Activated naive CD8-positive, alpha-beta T cell treated with anti-CD3 and anti-CD28 coated beads, Interleukin-2, amount 50 U/mL, for 24 hours (primary cell): ENCODE results near the gene ELF3.
"Not testable (repeated sequence)": the region's sequence is repeated elsewhere in the genome, so short reads cannot be mapped to it uniquely, and the experiment has no call there.

Experiments used
- ATAC-seq: fragments of 150-1000 bp; cut with Tn5 transposase; one replicate; pipeline ENCODE4 v1.10.0; 2021
- DNase-seq: peaks from one replicate; pipeline ENCODE4 v3.0.0; 2021
- H3K27ac Mint-ChIP-seq: one replicate; pipeline ENCODE4 v1.8.0; 2021; ENCODE audit warnings: mild to moderate bottlenecking, mixed read lengths
- H3K27me3 Mint-ChIP-seq: one replicate; pipeline ENCODE4 v1.8.0; 2021; ENCODE audit warnings: mixed read lengths
- H3K36me3 Mint-ChIP-seq: one replicate; pipeline ENCODE4 v1.8.0; 2021; ENCODE audit warnings: low read depth, mixed read lengths
- H3K4me1 Mint-ChIP-seq: one replicate; pipeline ENCODE4 v1.8.0; 2021; ENCODE audit warnings: mixed read lengths
- H3K4me3 Mint-ChIP-seq: one replicate; pipeline ENCODE4 v1.8.0; 2021; ENCODE audit warnings: mild to moderate bottlenecking, moderate library complexity, mixed read lengths
- H3K9me3 Mint-ChIP-seq: one replicate; pipeline ENCODE4 v1.8.0; 2021; ENCODE audit warnings: mixed read lengths

ELF3 gene

GRCh38 chr1:202010180-202011015 lies at the start of gene ELF3:
ELF3 (plus strand) TSS chr1:202010587; CDS start chr1:202011137, 550 bp downstream.
- no peaks in the 10 kb centered on the region for H3K9me3 Mint-ChIP-seq
- H3K4me1 Mint-ChIP-seq = no peaks in the 10 kb centered on the region
- DNase-seq (no peak), ATAC-seq (peak; percentile 41)
- H3K27me3 Mint-ChIP-seq = no peaks in the 10 kb centered on the region
- H3K27ac Mint-ChIP-seq = no peak within 1 kb of the TSS
- H3K4me3 Mint-ChIP-seq = no peak within 1 kb of the TSS
- peaks cover 4% of the 10 kb centered on the region for H3K36me3 Mint-ChIP-seq

DNA sequence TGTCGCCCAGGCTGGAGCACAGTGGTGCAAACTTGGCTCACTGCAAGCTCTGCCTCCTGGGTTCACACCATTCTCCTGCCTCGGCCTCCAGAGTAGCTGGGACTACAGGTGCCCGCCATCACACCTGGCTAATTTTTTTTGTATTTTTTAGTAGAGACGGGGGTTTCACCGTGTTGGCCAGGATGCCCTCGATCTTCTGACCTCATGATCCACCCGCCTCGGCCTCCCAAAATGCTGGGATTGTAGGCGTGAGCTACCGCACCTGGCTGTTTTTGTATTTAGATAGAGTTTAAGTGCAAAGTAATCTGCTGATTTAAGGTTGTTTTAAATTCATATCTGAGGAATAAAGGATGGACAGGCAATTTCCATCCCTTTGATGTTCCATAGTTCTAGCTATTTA lies 48.0 kb upstream of the ELF3 start:
- not testable (repeated sequence) for H3K27ac Mint-ChIP-seq, ATAC-seq, H3K4me3 Mint-ChIP-seq, H3K27me3 Mint-ChIP-seq, DNase-seq, H3K9me3 Mint-ChIP-seq
- Mint-ChIP-seq H3K4me1 (peaks cover 11% of the 10 kb centered on the region), H3K36me3 (peaks cover 55% of the 10 kb centered on the region)

DNA sequence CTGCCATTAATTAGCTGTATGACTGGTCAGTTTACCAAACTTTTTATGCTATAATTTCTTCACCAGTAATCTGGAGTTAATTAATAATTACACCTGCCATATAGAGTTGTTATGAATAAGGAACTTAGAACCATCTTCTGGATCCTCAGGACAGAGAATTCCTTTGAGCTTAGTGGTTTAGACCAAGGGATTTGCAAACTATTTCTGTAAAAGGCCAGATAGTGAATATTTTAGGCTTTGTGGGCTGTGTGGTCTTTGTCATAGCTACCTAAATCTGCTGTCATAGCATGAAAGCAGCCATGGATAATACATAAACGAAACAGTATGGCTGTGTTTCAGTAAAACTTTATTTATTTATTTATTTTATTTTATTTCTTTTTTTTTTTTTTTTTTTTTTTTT lies 46.1 kb upstream of the ELF3 start:
- H3K9me3 Mint-ChIP-seq = no peaks in the 10 kb centered on the region
- peaks cover 7% of the 10 kb centered on the region for H3K4me1 Mint-ChIP-seq
- H3K27ac Mint-ChIP-seq = no peak overlapping the region
- H3K4me3 Mint-ChIP-seq = no peak overlapping the region
- no peaks in the 10 kb centered on the region for H3K27me3 Mint-ChIP-seq
- ATAC-seq (no peak), DNase-seq (no peak)
- H3K36me3 Mint-ChIP-seq = peaks cover 54% of the 10 kb centered on the region

GRCh38 chr1:201966171-201966570 lies 44.2 kb upstream of the ELF3 start:
- H3K27ac Mint-ChIP-seq = no peak overlapping the region
- no peak overlapping the region for H3K4me3 Mint-ChIP-seq
- peaks cover 7% of the 10 kb centered on the region for H3K4me1 Mint-ChIP-seq
- H3K27me3 Mint-ChIP-seq = no peaks in the 10 kb centered on the region
- H3K9me3 Mint-ChIP-seq = no peaks in the 10 kb centered on the region
- DNase-seq (no peak), ATAC-seq (no peak)
- H3K36me3 Mint-ChIP-seq = peaks cover 52% of the 10 kb centered on the region

DNA sequence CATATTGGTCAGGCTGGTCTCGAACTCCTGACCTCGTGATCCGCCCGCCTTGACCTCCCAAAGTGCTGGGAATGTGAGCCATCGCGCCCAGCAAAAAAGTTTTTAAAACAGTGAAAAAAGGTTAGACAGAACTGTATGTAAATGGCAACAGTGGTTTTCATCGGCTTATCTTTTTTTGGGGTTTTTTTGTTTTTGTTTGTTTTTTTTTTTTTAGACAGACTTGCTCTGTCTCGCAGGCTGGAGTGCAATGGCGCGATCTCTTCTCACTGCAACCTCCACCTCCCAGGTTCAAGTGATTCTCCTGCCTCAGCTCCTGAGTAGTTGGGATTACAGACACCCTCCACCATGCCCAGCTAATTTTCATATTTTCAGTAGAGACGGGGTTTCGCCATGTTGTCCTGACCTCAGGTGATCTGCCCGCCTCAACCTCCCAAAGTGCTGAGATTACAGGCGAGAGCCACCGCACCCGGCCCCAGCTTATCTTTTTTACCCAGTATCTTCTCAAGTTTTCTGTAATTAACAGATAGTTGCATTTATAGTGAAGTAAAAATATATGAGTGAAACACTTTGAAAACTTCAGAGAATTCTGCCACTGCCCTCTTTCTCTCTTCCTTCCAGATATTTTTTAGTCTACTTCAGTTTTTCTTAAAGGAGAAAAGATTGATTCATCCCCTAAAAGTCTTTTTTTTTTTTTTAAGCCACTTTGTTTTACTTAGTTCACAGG lies 42.0 kb upstream of the ELF3 start:
- Mint-ChIP-seq H3K36me3 (peaks cover 39% of the 10 kb centered on the region), H3K27ac (no peak overlapping the region), H3K4me1 (peaks cover 7% of the 10 kb centered on the region), H3K4me3 (no peak overlapping the region), H3K27me3 (no peaks in the 10 kb centered on the region), H3K9me3 (no peaks in the 10 kb centered on the region)
- DNase-seq (no peak), ATAC-seq (no peak)

DNA sequence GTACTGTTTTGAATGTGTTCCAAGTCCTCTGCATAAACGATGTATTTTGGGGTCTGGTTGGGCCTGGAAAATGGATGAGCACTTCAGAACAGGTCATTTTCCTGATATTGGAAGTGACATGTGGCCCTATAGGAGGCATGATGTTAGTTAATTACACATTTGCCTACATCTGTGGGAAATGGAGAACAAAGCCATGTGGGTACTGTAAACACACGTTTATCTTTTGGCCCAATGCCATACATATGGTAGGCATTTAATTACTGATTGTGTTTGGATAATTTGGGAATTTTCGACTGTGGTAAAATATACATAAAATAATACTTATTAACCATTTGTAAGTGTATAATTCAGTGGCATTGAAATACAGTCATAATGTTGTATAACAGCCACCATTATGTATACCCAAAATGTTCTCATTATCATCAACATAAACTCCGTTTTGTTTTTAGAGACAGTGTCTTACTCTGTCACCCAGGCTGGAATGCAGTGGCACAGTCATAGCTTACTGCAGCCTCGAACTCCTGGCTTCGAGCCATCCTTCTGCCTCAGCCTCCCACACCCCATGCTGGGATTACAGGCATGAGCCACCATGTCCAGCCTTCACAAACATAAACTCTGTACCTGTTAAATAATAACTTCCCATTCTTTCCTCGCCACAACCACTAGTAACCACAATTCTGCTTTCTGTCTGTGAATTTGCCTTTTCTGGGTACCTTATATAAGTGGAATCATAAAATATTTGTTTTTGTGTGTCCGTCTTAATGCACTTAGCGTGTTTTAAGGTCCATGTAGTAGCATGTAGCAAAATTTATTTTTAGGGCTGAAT lies 39.8 kb upstream of the ELF3 start:
- no peaks in the 10 kb centered on the region for H3K27me3 Mint-ChIP-seq
- no peak overlapping the region for H3K27ac Mint-ChIP-seq
- H3K9me3 Mint-ChIP-seq = no peaks in the 10 kb centered on the region
- peaks cover 30% of the 10 kb centered on the region for H3K36me3 Mint-ChIP-seq
- no peak for ATAC-seq
- H3K4me1 Mint-ChIP-seq = peaks cover 7% of the 10 kb centered on the region
- no peak overlapping the region for H3K4me3 Mint-ChIP-seq
- no peak for DNase-seq

- DNase-seq (peak; percentile 81), ATAC-seq (peak; percentile 74)
- H3K27ac Mint-ChIP-seq = peak overlapping the region; percentile 76
- H3K36me3 Mint-ChIP-seq = peaks cover 3% of the 10 kb centered on the region
- H3K27me3 Mint-ChIP-seq = no peaks in the 10 kb centered on the region
- no peaks in the 10 kb centered on the region for H3K9me3 Mint-ChIP-seq
- peak overlapping the region; percentile 89 for H3K4me3 Mint-ChIP-seq
- peaks cover 18% of the 10 kb centered on the region for H3K4me1 Mint-ChIP-seq
These were observed 28.2 kb upstream of the ELF3 start for GRCh38 chr1:201982082-201982622.

GRCh38 chr1:201982623-201983379 lies 27.6 kb upstream of the ELF3 start, which contains the start of gene RNPEP:
RNPEP (plus strand) TSS chr1:201982648; CDS start chr1:201982667, 19 bp downstream.
- Mint-ChIP-seq H3K27me3 (no peaks in the 10 kb centered on the region), H3K27ac (peak within 1 kb of the TSS; percentile 86), H3K9me3 (no peaks in the 10 kb centered on the region), H3K4me3 (peak within 1 kb of the TSS; percentile 93), H3K36me3 (peaks cover 3% of the 10 kb centered on the region), H3K4me1 (peaks cover 18% of the 10 kb centered on the region)
- peak; percentile 77 for ATAC-seq
- peak; percentile 54 for DNase-seq

DNA sequence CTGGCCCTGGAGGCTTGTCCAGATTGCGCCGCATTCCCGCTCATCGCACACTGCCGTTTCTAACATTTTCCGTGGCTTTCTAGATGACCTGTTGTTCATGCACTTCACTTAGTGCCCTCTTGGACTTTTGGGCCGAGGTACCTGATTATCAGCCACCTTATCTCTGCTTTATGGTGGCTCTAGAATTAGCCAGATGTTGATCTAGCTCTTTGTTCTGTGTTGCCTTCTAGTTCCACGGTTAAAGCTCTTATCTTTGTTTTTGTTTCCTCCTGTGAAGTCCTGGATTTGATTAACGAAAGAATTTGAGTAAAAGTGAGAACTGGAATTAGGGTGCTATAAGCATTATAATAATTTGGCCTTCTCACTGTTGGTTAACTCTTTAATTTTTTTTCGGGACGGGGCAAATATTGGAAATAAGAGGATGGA lies 27.0 kb upstream of the ELF3 start:
- Mint-ChIP-seq H3K27ac (peak overlapping the region; percentile 86), H3K27me3 (no peaks in the 10 kb centered on the region), H3K4me1 (peaks cover 18% of the 10 kb centered on the region), H3K36me3 (peaks cover 3% of the 10 kb centered on the region), H3K9me3 (no peaks in the 10 kb centered on the region), H3K4me3 (peak overlapping the region; percentile 93)
- ATAC-seq = peak; percentile 7
- no peak for DNase-seq

- no peaks in the 10 kb centered on the region for H3K9me3 Mint-ChIP-seq
- DNase-seq (no peak), ATAC-seq (no peak)
- peak overlapping the region; percentile 32 for H3K4me3 Mint-ChIP-seq
- H3K36me3 Mint-ChIP-seq = peaks cover 3% of the 10 kb centered on the region
- no peak overlapping the region for H3K27ac Mint-ChIP-seq
- H3K4me1 Mint-ChIP-seq = peaks cover 18% of the 10 kb centered on the region
- no peaks in the 10 kb centered on the region for H3K27me3 Mint-ChIP-seq
These were observed 25.9 kb upstream of the ELF3 start for GRCh38 chr1:201984446-201984845.

- Mint-ChIP-seq H3K4me1 (peaks cover 18% of the 10 kb centered on the region), H3K4me3 (no peak overlapping the region), H3K36me3 (peaks cover 4% of the 10 kb centered on the region), H3K27me3 (no peaks in the 10 kb centered on the region), H3K9me3 (no peaks in the 10 kb centered on the region), H3K27ac (no peak overlapping the region)
- ATAC-seq = no peak
- DNase-seq = no peak
These were observed 25.0 kb upstream of the ELF3 start for GRCh38 chr1:201985355-201985754.

DNA sequence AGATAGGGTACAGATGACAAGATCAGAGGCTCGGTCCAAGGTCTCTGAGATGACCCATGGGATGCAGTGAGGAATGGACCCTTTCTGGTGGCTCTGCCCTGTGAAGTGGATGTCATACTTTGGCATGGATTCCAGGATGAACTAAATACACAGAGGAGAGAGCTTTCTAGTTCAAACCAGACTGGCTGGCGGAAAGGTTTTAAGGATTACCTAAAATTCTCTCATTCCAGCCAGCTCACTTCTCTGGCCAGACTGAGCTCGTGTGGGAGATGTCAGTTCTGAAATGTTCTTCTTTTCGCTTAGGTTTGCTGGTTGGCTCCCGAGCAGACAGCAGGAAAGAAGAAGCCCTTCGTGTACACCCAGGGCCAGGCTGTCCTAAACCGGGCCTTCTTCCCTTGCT lies 21.8 kb upstream of the ELF3 start:
- H3K27me3 Mint-ChIP-seq = no peaks in the 10 kb centered on the region
- H3K27ac Mint-ChIP-seq = no peak overlapping the region
- no peak for ATAC-seq
- H3K9me3 Mint-ChIP-seq = no peaks in the 10 kb centered on the region
- peaks cover 4% of the 10 kb centered on the region for H3K4me1 Mint-ChIP-seq
- H3K36me3 Mint-ChIP-seq = peaks cover 9% of the 10 kb centered on the region
- DNase-seq = no peak
- no peak overlapping the region for H3K4me3 Mint-ChIP-seq

GRCh38 chr1:201989354-201990128 lies 20.8 kb upstream of the ELF3 start:
- H3K9me3 Mint-ChIP-seq = no peaks in the 10 kb centered on the region
- no peak overlapping the region for H3K27ac Mint-ChIP-seq
- H3K27me3 Mint-ChIP-seq = no peaks in the 10 kb centered on the region
- DNase-seq (no peak), ATAC-seq (no peak)
- no peaks in the 10 kb centered on the region for H3K4me1 Mint-ChIP-seq
- H3K4me3 Mint-ChIP-seq = no peak overlapping the region
- peaks cover 17% of the 10 kb centered on the region for H3K36me3 Mint-ChIP-seq
